ENCODE measurements around the gene SUSD4.

SUSD4 gene

DNA sequence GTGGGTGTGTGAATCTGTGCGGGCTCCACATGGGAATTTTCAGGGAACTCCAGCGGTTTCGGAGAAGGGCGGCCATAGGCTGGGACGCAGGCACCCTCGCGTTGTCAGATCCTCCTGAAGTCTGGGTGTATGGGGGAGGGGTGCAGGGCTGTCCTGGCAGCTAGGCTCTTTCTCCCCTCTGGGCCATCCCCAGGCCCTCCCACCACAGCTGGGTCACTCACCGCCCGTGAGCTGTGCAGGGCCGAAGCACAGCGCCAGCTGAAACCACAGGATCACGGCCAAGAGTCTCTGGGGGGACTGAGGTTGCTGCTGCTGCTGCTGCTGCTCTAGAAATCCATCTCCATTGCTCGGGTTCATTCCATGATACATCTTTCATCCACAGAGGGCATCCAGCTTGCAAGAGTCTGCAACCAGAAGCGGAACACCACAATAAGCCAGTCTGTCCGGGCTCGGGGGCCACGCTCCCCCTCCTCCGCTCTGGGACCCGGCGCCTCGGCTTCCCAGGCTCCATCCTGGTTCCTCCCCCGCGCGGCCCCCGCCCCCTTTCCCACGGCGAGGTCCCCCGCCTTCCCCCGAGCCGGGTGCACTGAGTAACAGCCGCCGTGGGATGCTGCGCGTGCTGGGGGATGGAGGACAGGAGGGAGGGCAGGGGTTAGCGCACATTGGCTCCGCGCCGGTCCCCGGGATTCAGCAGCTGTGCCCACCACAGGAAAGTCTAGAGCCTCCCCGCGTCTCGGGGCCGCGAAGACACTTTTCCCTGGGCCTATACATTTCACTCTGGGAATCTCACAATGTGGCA lies 720 bp downstream of the SUSD4 start:
- peak overlapping the region; percentile 18 for H3K4me3 ChIP-seq (ENCODE audit: low read depth, low read length)
- ChIA-PET POLR2A (no interaction called here), CTCF (no interaction called here)
- TF ChIP-seq, protein P1, sequence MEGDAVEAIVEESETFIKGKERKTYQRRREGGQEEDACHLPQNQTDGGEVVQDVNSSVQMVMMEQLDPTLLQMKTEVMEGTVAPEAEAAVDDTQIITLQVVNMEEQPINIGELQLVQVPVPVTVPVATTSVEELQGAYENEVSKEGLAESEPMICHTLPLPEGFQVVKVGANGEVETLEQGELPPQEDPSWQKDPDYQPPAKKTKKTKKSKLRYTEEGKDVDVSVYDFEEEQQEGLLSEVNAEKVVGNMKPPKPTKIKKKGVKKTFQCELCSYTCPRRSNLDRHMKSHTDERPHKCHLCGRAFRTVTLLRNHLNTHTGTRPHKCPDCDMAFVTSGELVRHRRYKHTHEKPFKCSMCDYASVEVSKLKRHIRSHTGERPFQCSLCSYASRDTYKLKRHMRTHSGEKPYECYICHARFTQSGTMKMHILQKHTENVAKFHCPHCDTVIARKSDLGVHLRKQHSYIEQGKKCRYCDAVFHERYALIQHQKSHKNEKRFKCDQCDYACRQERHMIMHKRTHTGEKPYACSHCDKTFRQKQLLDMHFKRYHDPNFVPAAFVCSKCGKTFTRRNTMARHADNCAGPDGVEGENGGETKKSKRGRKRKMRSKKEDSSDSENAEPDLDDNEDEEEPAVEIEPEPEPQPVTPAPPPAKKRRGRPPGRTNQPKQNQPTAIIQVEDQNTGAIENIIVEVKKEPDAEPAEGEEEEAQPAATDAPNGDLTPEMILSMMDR (IDR thresholded peaks at IDR 0.05; ENCODE audit: insufficient read depth, low read length, missing control alignments), result no peak
- no peak for DNase-seq (ENCODE audit: low read depth, low spot score)

DNA sequence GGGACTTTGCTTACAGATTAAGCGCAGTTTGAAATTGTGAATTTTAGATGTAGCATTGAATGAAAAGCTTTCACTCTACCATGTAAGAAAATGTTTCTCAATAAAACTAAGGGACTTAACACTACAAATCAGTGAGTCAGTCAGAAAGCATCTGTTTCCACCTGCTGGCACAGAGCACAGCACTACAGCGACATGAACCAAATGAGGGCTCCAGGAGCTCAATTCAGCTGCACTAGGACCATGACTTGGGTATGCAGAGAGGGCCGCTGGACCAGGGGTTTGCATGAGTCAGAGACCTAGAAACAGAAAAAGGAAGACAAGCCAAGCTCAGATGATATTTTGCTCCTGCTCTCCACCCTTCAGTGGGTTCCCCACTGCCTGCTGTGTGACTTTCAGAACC lies 5.2 kb downstream of the SUSD4 start:
- no peak for DNase-seq (ENCODE audit: low read depth, low spot score)
- TF ChIP-seq, protein P1 (IDR thresholded peaks at IDR 0.05; ENCODE audit: insufficient read depth, low read length, missing control alignments), result no peak
- ChIA-PET POLR2A (no interaction called here), CTCF (no interaction called here)
- H3K4me3 ChIP-seq (ENCODE audit: low read depth, low read length), result no peak overlapping the region

DNA sequence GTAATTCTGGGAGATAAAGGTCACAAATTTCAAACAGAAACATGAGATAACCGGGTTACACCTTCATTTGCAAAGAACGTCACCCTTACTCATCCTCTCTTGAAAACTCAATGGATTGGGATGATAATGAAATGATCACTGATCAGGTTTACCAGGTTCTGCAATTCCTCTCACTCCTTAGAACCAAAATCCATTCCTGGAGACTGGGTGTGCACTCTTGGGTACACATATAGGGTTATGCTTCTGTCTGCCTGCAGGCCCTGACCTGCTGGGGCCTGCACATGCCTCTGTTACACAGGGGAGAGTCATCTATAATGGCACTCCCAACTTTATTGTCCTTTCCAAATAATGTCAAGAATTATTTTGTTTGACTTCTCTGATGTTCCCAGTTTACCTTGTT lies 8.3 kb downstream of the SUSD4 start:
- ChIA-PET POLR2A (no interaction called here), CTCF (no interaction called here)
- TF ChIP-seq, protein P1 (IDR thresholded peaks at IDR 0.05; ENCODE audit: insufficient read depth, low read length, missing control alignments), result no peak
- no peak for DNase-seq (ENCODE audit: low read depth, low spot score)
- H3K4me3 ChIP-seq (ENCODE audit: low read depth, low read length), result no peak overlapping the region

DNA sequence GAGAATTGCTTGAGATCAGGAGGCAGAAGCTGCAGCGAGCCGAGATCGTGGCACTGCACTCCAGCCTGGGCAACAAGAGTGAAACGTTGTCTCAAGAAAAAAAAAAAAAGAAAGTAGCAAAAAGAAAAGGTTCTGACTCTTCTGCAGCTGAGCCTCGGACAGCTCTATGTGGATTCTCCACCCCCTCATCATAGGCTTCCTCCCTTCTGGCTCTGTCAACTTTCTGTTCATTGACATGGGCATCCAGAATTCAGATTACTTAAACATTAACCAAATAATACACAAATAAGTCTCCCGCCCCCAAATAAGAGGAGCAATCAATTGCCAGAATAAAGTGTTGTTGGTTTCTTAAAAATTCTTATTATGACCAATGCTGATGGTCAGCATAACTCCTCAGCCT lies 10.0 kb downstream of the SUSD4 start:
- ChIA-PET CTCF (no interaction called here), POLR2A (no interaction called here)

DNA sequence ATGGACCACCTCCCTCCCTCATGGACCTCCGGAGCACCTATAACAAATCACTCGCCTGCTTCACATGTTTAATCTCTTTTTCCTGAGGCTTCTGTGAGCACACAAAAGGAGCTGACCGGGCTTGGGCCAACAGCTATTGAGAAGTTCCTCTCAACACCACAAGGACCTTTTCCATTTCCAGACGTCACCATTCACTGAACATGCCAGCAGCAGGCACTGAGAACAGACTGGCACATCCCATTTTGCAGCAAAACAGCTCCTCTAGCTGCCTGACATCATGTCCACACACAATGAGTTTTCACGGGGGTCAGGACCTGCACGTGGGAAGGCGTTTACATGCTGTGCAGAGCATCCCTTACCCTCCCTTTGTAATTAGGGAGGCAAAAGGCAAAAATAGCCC lies 11.0 kb downstream of the SUSD4 start:
- CTCF ChIA-PET, result no interaction called here
- TF ChIP-seq, protein P1 (IDR thresholded peaks at IDR 0.05; ENCODE audit: insufficient read depth, low read length, missing control alignments), result no peak
- no peak for DNase-seq (ENCODE audit: low read depth, low spot score)
- POLR2A ChIA-PET, result no interaction called here
- H3K4me3 ChIP-seq (ENCODE audit: low read depth, low read length), result no peak overlapping the region

More for the DNA sequence above, 10.0 kb downstream of the SUSD4 start:
- no peak overlapping the region for H3K4me3 ChIP-seq (ENCODE audit: low read depth, low read length)
- TF ChIP-seq, protein P1 (IDR thresholded peaks at IDR 0.05; ENCODE audit: insufficient read depth, low read length, missing control alignments), result no peak
- no peak for DNase-seq (ENCODE audit: low read depth, low spot score)

DNA sequence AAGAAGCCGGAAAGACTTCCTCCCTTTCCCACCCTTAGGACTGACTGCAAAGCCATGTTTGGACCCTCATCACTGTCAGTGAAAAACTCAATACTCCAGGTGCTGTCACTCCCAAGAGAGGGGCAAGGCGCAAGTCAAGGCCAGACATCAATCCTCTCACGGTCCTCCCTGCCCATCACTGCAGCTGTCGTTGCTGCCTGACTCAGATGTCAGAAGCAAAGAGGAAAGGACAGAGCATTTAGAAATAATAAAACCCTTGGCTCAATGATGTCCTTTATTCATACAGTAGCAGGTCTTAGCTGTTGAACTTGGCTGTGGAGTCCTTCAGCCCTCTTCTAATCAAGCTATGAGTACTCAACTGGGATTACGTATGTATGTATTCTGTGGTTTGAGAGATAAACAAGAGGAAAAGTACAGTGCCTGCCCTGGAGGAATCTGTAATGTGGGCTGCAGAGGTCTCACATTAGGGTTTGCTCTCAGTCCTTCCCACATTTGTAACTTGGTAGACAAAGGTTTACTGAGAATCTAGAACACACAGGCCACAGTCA lies 13.5 kb downstream of the SUSD4 start:
- POLR2A ChIA-PET, result no interaction called here
- DNase-seq (ENCODE audit: low read depth, low spot score), result no peak
- CTCF ChIA-PET, result no interaction called here
- TF ChIP-seq, protein P1 (IDR thresholded peaks at IDR 0.05; ENCODE audit: insufficient read depth, low read length, missing control alignments), result no peak
- H3K4me3 ChIP-seq (ENCODE audit: low read depth, low read length), result no peak overlapping the region

Measured in AG04449 (cell line).